Stimulated activated CD4-positive, alpha-beta T cell treated with anti-CD3 and anti-CD28 coated beads, TNF-alpha, amount 100 ng/mL, for 48 hours (primary cell): ENCODE results near the gene MZT2B.
"Not testable (repeated sequence)": the region's sequence is repeated elsewhere in the genome, so short reads cannot be mapped to it uniquely, and the experiment has no call there.

Experiments
- DNase-seq, 3 donors: peaks; one replicate each; pipeline ENCODE4 v3.0.0-alpha.2; 2020; ENCODE audit warnings: low read depth in 3 of 3

MZT2B gene

GRCh38 chr2:130152816-130153595 lies 29.1 kb upstream of the MZT2B start:
- DNase-seq = no peak

DNA sequence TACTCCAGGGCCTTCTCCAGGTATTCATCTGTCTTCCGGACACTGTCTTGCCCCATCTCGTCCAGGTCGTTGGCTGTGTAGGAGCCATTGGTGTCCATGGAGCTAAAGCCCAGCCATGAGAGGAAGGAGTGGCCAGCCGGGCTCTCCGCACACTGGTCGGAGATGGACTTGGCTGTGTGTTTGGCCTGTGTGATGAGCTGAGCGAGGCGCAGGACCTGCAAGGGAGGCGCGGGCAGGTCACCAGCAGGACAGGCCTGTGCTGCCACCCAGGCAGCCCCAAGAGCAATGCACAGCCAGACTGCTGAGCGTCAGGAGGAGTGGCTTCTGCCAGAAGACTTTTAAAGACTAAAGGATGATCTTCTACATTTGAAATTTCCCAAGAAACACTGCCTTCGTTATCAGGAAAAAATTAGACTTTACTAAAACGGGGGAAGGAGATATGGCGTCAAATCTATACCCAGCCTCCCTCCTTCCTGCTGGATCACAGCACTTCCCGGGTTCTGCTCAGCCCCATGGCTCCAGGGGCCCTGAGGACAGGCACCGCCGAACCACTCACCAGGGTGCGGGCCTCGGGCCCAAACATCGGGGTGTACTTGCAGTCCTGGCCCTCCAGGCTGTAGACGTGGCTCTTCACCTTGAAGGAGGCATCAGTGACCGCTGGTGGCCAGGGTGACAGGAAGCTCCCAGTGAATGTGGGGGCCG lies 28.2 kb upstream of the MZT2B start:
- DNase-seq = not testable (repeated sequence)

- DNase-seq = not testable (repeated sequence)
Measured at GRCh38 chr2:130154423-130154770, 27.7 kb upstream of the MZT2B start.

DNA sequence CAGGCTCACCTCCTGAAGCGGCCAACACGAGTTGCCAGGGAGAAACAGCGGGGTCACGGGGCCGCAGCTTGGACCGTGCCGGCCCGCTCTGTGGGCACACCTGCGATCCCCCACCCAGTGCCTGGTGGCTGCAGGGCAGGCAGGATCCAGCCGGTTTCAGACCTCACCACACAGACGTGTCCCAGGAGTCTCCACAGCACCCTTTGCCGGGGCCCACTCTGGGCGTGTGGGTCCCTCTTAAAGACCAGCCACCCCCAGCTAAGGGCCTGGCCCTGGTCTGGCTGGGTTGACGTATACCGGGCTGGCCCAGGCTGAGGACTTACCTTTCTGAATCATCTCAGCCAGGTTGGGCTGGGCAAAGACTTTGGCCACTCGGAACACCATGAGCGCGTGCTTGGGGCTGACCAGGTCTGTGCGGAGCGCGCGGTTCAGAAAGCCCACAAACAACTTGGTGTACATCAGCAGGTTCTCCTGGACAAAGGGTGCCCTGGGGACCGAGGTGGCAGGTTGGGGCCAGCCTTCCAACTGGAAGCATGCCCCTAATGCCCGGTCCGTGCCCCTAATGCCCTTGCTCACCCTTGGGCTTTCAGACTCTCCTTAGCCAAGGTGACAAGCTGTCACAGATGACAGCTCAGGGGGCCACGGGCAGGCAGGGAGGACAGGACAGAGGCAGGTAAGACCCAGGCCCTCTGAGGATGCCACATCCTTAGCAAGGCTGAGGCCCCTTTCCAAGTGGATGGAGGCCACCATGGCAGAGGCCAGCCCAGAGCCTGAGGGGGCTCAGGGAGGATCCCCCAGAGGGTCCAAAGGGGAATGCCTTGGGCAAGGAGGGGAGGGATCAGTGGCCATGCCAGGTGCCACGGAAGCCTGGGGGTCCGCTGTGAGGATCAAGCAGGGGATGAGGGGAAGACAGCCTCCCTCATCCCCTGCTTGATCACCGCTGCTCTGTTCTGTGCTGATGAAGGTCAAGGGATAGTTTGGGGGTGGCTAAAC lies 27.0 kb upstream of the MZT2B start:
- DNase-seq = no peak

DNA sequence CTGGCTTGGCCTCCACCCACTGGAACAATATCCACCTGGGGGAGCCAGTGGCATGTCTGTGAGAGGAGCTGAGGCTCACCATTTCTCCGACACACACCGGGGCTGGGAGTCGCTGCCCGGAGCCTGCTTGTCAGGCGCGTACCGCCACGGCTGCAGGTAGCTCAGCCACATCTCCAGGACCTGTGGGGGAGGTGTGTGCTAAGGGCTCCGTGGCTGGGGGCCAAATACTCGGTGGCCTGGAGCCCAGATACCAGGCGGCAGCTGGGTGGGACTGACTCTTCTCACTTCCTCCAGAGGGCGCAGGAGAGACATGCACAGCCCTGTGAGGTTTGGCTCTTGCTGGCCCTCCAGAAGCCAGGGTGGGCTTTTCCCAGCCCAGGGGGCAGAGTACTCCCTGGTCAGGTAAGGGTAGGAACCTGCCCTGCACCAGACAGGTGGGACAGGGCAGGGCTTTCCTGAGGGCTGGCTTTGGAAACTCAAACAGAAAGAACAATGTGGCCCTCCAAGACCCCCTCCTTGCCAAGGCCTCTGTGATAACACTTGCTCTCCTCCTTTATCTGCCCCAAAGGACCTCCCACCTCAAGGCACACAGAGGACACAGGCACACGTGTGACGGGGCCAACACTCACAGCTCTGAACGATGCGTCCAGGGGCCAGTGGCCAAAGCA lies 26.0 kb upstream of the MZT2B start:
- DNase-seq = not testable (repeated sequence)

DNA sequence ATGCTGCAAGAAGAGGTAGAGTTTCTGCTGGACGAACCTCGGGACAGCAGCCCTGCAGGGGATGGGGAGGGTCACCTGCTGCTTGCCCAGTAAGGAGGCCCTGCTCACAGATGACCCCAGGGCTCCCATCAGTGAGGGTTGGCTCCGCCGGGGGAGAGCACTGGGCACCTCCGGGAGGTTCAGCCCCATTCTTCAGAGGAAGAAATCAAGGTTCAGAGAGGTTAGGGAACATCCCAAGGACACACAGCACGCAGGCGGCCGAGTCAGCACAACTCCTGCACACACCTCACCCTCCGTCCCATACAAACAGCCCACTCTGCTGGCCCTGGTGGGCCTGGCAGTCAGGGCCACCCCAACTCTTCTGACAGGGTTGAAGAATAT lies 25.4 kb upstream of the MZT2B start:
- DNase-seq = no peak

DNA sequence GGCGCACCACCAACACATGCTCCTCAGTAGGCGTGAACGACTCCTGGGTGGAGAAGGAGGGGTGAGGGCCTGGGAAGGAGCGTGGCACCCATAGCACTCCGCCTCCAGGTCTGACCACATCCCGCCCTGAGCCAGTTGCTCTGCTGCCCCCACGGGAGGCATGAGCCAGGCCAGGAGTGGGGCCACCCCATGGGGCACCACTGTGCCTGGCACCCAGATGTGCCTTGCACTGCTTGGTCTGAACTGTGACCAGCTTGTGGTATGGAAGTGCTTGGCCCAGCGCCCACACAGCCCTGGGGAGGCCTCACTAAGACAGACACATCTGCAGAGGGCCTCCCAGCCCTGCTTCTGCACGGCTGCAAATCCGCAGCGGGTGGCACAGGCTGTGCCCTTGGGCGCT lies 24.7 kb upstream of the MZT2B start:
- not testable (repeated sequence) for DNase-seq

- not testable (repeated sequence) for DNase-seq
Measured at GRCh38 chr2:130157825-130158514, 24.1 kb upstream of the MZT2B start.

GRCh38 chr2:130158631-130159030 lies 23.4 kb upstream of the MZT2B start:
- DNase-seq = no peak

DNA sequence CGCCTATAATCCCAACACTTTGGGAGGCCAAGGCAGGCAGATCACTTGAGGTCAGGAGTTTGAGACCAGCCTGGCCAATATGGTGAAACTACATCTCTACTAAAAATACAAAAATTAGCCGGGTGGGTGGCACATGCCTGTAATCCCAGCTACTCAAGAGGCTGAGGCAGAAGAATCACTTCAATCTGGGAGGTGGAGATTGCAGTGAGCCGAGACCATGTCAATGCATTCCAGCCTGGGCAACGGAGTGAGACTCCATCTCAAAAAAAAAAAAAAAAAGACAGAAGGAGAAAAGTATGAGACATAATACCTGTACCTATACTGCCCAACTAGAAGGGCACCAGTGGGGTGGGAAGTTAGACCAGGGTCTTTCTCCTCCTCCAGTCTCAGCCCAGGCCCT lies 22.7 kb upstream of the MZT2B start:
- DNase-seq = not testable (repeated sequence)

DNA sequence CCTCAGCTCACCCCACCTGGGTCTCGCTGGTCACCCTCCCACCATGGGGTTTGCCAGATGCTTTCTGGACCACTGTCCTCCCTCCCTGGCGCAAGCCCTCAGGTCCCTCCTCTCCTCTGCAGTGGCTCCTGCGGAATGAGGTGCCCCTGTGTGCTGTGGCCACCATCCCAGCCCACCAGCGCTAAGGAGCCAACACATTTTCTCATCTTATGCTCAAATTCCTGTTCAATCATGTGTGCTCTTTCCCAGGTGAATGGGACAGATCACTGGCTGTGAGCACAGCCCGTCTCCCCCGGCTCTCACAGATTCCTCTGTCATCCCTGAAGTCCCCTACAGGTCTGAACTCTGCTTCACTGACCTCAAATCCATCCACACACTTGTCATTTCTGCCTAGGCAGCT lies 21.9 kb upstream of the MZT2B start:
- DNase-seq = no peak

- not testable (repeated sequence) for DNase-seq
Measured at GRCh38 chr2:130160838-130161705, 21.0 kb upstream of the MZT2B start.

- not testable (repeated sequence) for DNase-seq
Measured at GRCh38 chr2:130162486-130162885, 19.6 kb upstream of the MZT2B start.

DNA sequence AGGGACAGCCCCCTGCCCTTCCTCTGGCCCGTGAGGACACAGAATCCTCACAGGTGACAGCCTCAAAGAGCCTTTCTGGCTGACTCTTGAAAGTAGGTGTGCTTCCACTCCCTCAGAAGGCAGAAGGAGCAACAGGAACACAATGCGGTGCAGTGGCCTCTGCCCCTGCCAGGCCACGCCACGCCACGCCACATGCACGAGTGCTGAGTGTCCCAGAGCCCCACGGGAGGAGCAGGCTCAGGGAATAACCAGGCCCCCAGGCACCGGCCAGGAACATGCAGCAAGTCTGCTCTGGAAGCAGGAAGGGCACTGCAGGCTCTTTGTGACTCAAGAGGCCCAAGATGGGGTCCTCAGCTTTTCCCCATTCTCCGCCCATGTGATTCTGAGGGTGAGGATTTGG lies 19.1 kb upstream of the MZT2B start:
- DNase-seq = no peak

GRCh38 chr2:130165293-130166016 lies 16.6 kb upstream of the MZT2B start:
- DNase-seq = no peak

DNA sequence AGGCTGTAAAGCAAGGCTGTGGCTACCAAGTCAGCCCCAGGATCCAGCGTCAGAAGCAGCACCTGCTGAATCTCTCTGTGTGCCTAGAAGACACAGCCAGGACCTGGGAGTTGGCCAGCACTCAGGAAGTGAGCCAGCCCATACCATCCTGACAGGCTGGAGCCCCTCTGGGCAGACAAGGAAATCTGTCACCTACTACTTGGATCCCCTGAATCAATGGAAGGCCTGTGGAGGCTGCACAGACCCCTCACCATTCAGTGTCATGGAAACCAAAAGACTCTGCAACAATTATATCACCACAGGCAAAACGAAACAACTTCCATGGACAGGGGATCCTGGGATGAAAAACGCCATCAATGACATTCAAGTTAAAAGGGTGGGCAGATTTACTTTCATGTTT lies 15.5 kb upstream of the MZT2B start:
- not testable (repeated sequence) for DNase-seq

DNA sequence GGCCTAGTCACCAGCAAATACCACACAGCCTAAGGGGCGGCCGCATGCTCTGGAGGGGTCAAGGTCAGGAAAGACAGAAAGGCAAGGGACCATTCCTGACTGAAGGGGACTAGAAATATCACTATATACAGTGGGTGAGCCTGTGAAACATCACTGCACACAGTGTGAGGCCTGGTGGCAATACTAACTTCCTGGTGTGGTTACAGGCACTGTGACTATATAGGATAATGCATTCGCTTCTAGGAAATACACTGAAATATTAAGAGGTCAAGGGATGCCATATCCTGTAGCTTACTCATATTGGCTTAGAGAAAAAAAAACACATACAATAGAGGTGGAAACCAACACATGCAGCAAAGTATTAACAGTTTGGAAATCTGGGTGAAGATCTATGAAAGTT lies 12.9 kb upstream of the MZT2B start:
- DNase-seq = not testable (repeated sequence)

GRCh38 chr2:130169896-130170295 lies 12.2 kb upstream of the MZT2B start:
- no peak for DNase-seq

GRCh38 chr2:130174866-130175265 lies 7.2 kb upstream of the MZT2B start:
- DNase-seq = not testable (repeated sequence)
